T47D (cell line): ENCODE measurements around the gene PPIL4.
"Not testable (repeated sequence)": the region's sequence is repeated elsewhere in the genome, so short reads cannot be mapped to it uniquely, and the experiment has no call there.

Experiments used
- DNase-seq, 2 experiments: peaks; one replicate each; pipeline versions ENCODE4 v3.0.0 to v3.0.0-alpha.2; 2011 to 2012; ENCODE audit warnings: low read depth in 1 of 2, low spot score in 1 of 2
- JUND ChIP-seq: IDR thresholded peaks from 2 replicates; pipeline ENCODE4 v1.6.1; 2012; ENCODE audit warnings: low read depth
- in situ Hi-C: cut with HindIII; loops from 2 replicates; pipeline ENCODE4 v1.10.0; 2016; ENCODE audit warnings: low sequenced_read_pairs, low pct_unique_long_range_greater_than_20kb

PPIL4 gene

GRCh38 chr6:149473080-149474052 lies 72.5 kb downstream of the PPIL4 start:
- TF ChIP-seq JUND = no peak
- DNase-seq = no peak
- in situ Hi-C loops = no loop called here

GRCh38 chr6:149472241-149472640 lies 73.6 kb downstream of the PPIL4 start:
- no peak for TF ChIP-seq JUND
- DNase-seq = no peak
- in situ Hi-C loops = no loop called here

- TF ChIP-seq JUND = no peak
- DNase-seq = no peak
- in situ Hi-C loops = no loop called here
Observed at GRCh38 chr6:149471801-149472200, 74.0 kb downstream of the PPIL4 start.

- no peak for TF ChIP-seq JUND
- no peak for DNase-seq
- in situ Hi-C loops = no loop called here
Observed at GRCh38 chr6:149470948-149471347, 74.9 kb downstream of the PPIL4 start.

- no peak for TF ChIP-seq JUND
- DNase-seq = no peak
- in situ Hi-C loops = no loop called here
Observed at GRCh38 chr6:149468179-149468578, 77.7 kb downstream of the PPIL4 start.

- TF ChIP-seq JUND = no peak
- in situ Hi-C loops = no loop called here
Observed at GRCh38 chr6:149467265-149467664, 78.6 kb downstream of the PPIL4 start.

GRCh38 chr6:149464411-149464810 lies 81.4 kb downstream of the PPIL4 start:
- in situ Hi-C loops = no loop called here
- no peak for DNase-seq
- no peak for TF ChIP-seq JUND

More at GRCh38 chr6:149467265-149467664, 78.6 kb downstream of the PPIL4 start:
- DNase-seq = no peak

- in situ Hi-C loops = no loop called here
- no peak for DNase-seq
- TF ChIP-seq JUND = no peak
Observed at GRCh38 chr6:149463781-149464180, 82.1 kb downstream of the PPIL4 start.

- DNase-seq, in situ Hi-C loops: not testable (repeated sequence)
Observed at GRCh38 chr6:149462712-149463111, 83.1 kb downstream of the PPIL4 start.

- TF ChIP-seq JUND = no peak
- no peak for DNase-seq
- in situ Hi-C loops = no loop called here
Observed at GRCh38 chr6:149461670-149462069, 84.2 kb downstream of the PPIL4 start.

- in situ Hi-C loops, DNase-seq: not testable (repeated sequence)
Observed at GRCh38 chr6:149460249-149460648, 85.6 kb downstream of the PPIL4 start.

GRCh38 chr6:149459761-149460160 lies 86.1 kb downstream of the PPIL4 start:
- in situ Hi-C loops = no loop called here
- TF ChIP-seq JUND = no peak
- no peak for DNase-seq

- no peak for TF ChIP-seq JUND
- in situ Hi-C loops = no loop called here
- no peak for DNase-seq
Observed at GRCh38 chr6:149458806-149459205, 87.0 kb downstream of the PPIL4 start.

GRCh38 chr6:149458196-149458595 lies 87.6 kb downstream of the PPIL4 start:
- in situ Hi-C loops = no loop called here
- no peak for TF ChIP-seq JUND
- no peak for DNase-seq
